Keratinocyte (primary cell): ENCODE results near the gene MSH2. TPM values are rescaled to one million over a fixed set of nuclear protein-coding genes. Genes with fewer than 3 reads are reported as not detected.

Source experiments
- DNase-seq: peaks from one replicate; pipeline ENCODE4 v3.0.0-alpha.2; 2011; ENCODE audit warnings: low read depth, missing footprints, low spot score
- FAIRE-seq: peaks from 2 replicates; lab custom pipeline; 2011; peaks lifted over from hg19 to GRCh38; lab: Jason Lieb, UNC
- H2AFZ ChIP-seq: 2 replicates; pipeline ENCODE4 v1.6.0; 2012; ENCODE audit warnings: low read length, control low read depth, inconsistent platforms; ENCODE audit not compliant: control insufficient read depth
- H3K27ac ChIP-seq: 2 replicates; pipeline ENCODE4 v1.5.1; 2011; ENCODE audit warnings: low read length; ENCODE audit not compliant: control insufficient read depth, insufficient read depth
- H3K27me3 ChIP-seq: 3 replicates; pipeline ENCODE4 v1.6.0; 2011; ENCODE audit warnings: low read length; ENCODE audit not compliant: control insufficient read depth, insufficient read depth; ENCODE audit errors: extremely low read depth
- H3K36me3 ChIP-seq, 2 experiments: 2 replicates in 1 of 2; 3 replicates in 1 of 2; pipeline ENCODE4 v1.5.1; 2011; ENCODE audit warnings: low read length in 2 of 2, mild to moderate bottlenecking in 1 of 2; ENCODE audit not compliant: control insufficient read depth in 2 of 2, insufficient read depth in 2 of 2; ENCODE audit errors: extremely low read depth in 1 of 2
- H3K4me1 ChIP-seq: 3 replicates; pipeline ENCODE4 v1.5.1; 2011; ENCODE audit warnings: low read length; ENCODE audit not compliant: control insufficient read depth, insufficient read depth; ENCODE audit errors: extremely low read depth
- H3K4me2 ChIP-seq: 3 replicates; pipeline ENCODE4 v1.6.0; 2011; ENCODE audit warnings: low read depth, low read length; ENCODE audit not compliant: control insufficient read depth, insufficient read depth; ENCODE audit errors: extremely low read depth
- H3K4me3 ChIP-seq, 3 experiments: fragments of 200-600 bp in 1 of 3; sonication (generic) in 1 of 3; 2 replicates in 2 of 3; 3 replicates in 1 of 3; pipeline ENCODE4 v1.5.1; 2011 to 2016; ENCODE audit warnings: low read length in 3 of 3, mild to moderate bottlenecking in 3 of 3, control low read depth in 2 of 3, inconsistent platforms in 1 of 3, low read depth in 1 of 3, mixed read lengths in 1 of 3, mixed run types in 1 of 3, moderate library complexity in 1 of 3; ENCODE audit not compliant: control insufficient read depth in 2 of 3, insufficient read depth in 2 of 3; ENCODE audit errors: extremely low read depth in 1 of 3
- H3K79me2 ChIP-seq: 2 replicates; pipeline ENCODE4 v1.6.0; 2012; ENCODE audit warnings: low read length; ENCODE audit not compliant: control insufficient read depth, insufficient read depth
- H3K9ac ChIP-seq: 3 replicates; pipeline ENCODE4 v1.6.0; 2011; ENCODE audit warnings: low read length; ENCODE audit not compliant: control insufficient read depth, insufficient read depth; ENCODE audit errors: extremely low read depth
- H3K9me1 ChIP-seq: 3 replicates; pipeline ENCODE4 v1.6.0; 2011; ENCODE audit warnings: low read length; ENCODE audit not compliant: control insufficient read depth, insufficient read depth; ENCODE audit errors: extremely low read depth
- H3K9me3 ChIP-seq: 2 replicates; pipeline ENCODE4 v1.5.1; 2012; ENCODE audit warnings: low read depth, low read length; ENCODE audit not compliant: control insufficient read depth
- H4K20me1 ChIP-seq: 3 replicates; pipeline ENCODE4 v1.6.0; 2011; ENCODE audit warnings: low read length; ENCODE audit not compliant: control insufficient read depth, insufficient read depth; ENCODE audit errors: extremely low read depth
- CTCF ChIP-seq, 3 experiments: IDR thresholded peaks in 1 of 3; conservative IDR thresholded peaks in 1 of 3; optimal IDR thresholded peaks in 1 of 3; 2 replicates in 2 of 3; 3 replicates in 1 of 3; pipeline versions ENCODE3 to v1.5.1; 2011; ENCODE audit warnings: low read length in 3 of 3, mild to moderate bottlenecking in 3 of 3, moderate library complexity in 2 of 3, control low read depth in 1 of 3, inconsistent platforms in 1 of 3; ENCODE audit not compliant: insufficient read depth in 2 of 3; ENCODE audit errors: extremely low read depth in 1 of 3
- EZH2 ChIP-seq: IDR thresholded peaks from one replicate; pipeline ENCODE4 v1.6.1; 2012; ENCODE audit warnings: inconsistent platforms, mild to moderate bottlenecking, low read length, moderate library complexity
- dilution Hi-C: fragments of 300-500 bp; cut with MboI; formaldehyde crosslinking; loops from one replicate; pipeline ENCODE4 v1.7.0; 2020; ENCODE audit warnings: low sequenced_read_pairs; ENCODE audit not compliant: extremely low pct_ligation_motif_present
- polyA minus RNA-seq, 3 experiments: library from RNA; depleted of rRNA, polyadenylated mRNA; stranded (reverse); fragments of >200 nt; gene quantifications; 1 replicate in 1 of 3; 2 replicates in 1 of 3; 3 replicates in 1 of 3; pipeline ENCODE4 v1.2.3, GENCODE V29; 2011
- polyA plus RNA-seq, 5 experiments: library from polyadenylated mRNA; depleted of rRNA in 3 of 5; stranded (reverse) in 3 of 5; stranded (forward) in 1 of 5; unstranded in 1 of 5; fragments of >200 nt; gene quantifications; 1 replicate in 1 of 5; 2 replicates in 3 of 5; 3 replicates in 1 of 5; pipeline versions ENCODE4 v1.2.1 to v1.2.3, GENCODE V29; 2011 to 2012; ENCODE audit warnings: missing spikeins in 2 of 5, low read depth in 1 of 5, low replicate concordance in 1 of 5

MSH2 gene
- polyA plus RNA-seq (8.0 to 16.8 TPM (median 11.0 TPM) in 3 replicates), polyA minus RNA-seq (5.7 to 13.0 TPM (median 5.8 TPM) in 3 replicates)
- polyA plus RNA-seq (2011; ENCODE audit: low read depth): 11.0 TPM
- 6.1 and 11.4 TPM in 2 replicates for polyA plus RNA-seq (2011; cell fraction: cytosol; rRNA removed)
- 9.8 and 11.8 TPM in 2 replicates for polyA plus RNA-seq (2011; cell fraction: nucleus; rRNA removed)
- 5.9 and 12.0 TPM in 2 replicates for polyA plus RNA-seq (2012; ENCODE audit: low replicate concordance)
- 6.3 TPM for polyA minus RNA-seq (2011; cell fraction: cytosol; rRNA and poly(A)+ RNA removed)
- 4.5 and 10.7 TPM in 2 replicates for polyA minus RNA-seq (2011; cell fraction: nucleus; rRNA and poly(A)+ RNA removed)

- DNase-seq (peak; percentile 42), FAIRE-seq (no peak)
- peaks cover 14% of the 10 kb centered on the region for H3K4me1 ChIP-seq
- H3K4me3 ChIP-seq: peak within 1 kb of the TSS; percentile 83 to 93 (median 89)
- H3K27me3 ChIP-seq: no peaks in the 10 kb centered on the region
- dilution Hi-C loops: no loop called here
- H3K36me3 ChIP-seq: no peaks in the 10 kb centered on the region
- H3K79me2 ChIP-seq: peaks cover 26% of the 10 kb centered on the region
- no peak for TF ChIP-seq EZH2
- TF ChIP-seq CTCF (optimal IDR thresholded peaks at IDR 0.05 in 1 of 3, IDR thresholded peaks at IDR 0.05 in 1 of 3, conservative IDR thresholded peaks at IDR 0.05 in 1 of 3; ENCODE audit: extremely low read depth in 1 of 3, insufficient read depth in 2 of 3, low read length in 3 of 3): no peak
- peak within 1 kb of the TSS; percentile 99 for H3K4me2 ChIP-seq
- peak within 1 kb of the TSS; percentile 96 for H2AFZ ChIP-seq
- H3K9me3 ChIP-seq: no peaks in the 10 kb centered on the region
- peak within 1 kb of the TSS; percentile 74 for H3K27ac ChIP-seq
- peak within 1 kb of the TSS; percentile 77 for H3K9ac ChIP-seq
- H4K20me1 ChIP-seq: no peaks in the 10 kb centered on the region
- no peaks in the 10 kb centered on the region for H3K9me1 ChIP-seq
These were observed at the start of gene MSH2 for GRCh38 chr2:47402805-47403608. Gene MSH2, plus strand, starts transcription at chr2:47403156. Its CDS starts 36 bp downstream, at chr2:47403192.

GRCh38 chr2:47354013-47354847, 48.7 kb upstream of the MSH2 start:
- H3K4me2 ChIP-seq: no peak overlapping the region
- TF ChIP-seq EZH2: no peak
- TF ChIP-seq CTCF (optimal IDR thresholded peaks at IDR 0.05 in 1 of 3, IDR thresholded peaks at IDR 0.05 in 1 of 3, conservative IDR thresholded peaks at IDR 0.05 in 1 of 3; ENCODE audit: extremely low read depth in 1 of 3, insufficient read depth in 2 of 3, low read length in 3 of 3): no peak
- no peaks in the 10 kb centered on the region for H3K36me3 ChIP-seq
- H3K79me2 ChIP-seq: no peaks in the 10 kb centered on the region
- no peaks in the 10 kb centered on the region for H3K27me3 ChIP-seq
- peaks cover 11% of the 10 kb centered on the region for H3K4me1 ChIP-seq
- H3K4me3 ChIP-seq: no peak overlapping the region
- dilution Hi-C loops: no loop called here
- no peak for DNase-seq
- H4K20me1 ChIP-seq: no peaks in the 10 kb centered on the region
- no peak for FAIRE-seq
- H3K9me3 ChIP-seq: no peaks in the 10 kb centered on the region
- H3K27ac ChIP-seq: no peak overlapping the region
- no peak overlapping the region for H2AFZ ChIP-seq
- no peak overlapping the region for H3K9ac ChIP-seq
- no peaks in the 10 kb centered on the region for H3K9me1 ChIP-seq
